ENCODE data around the gene MOBP. TPM values are rescaled to one million over a fixed set of nuclear protein-coding genes. Genes with fewer than 3 reads are reported as not detected.

Gene MOBP
- total and polyA plus RNA-seq, 2 of the 8 experiments (the other 6 are each of a cell fraction or from before 2014, with no cell fraction given): 0.06 to 0.50 TPM

DNA sequence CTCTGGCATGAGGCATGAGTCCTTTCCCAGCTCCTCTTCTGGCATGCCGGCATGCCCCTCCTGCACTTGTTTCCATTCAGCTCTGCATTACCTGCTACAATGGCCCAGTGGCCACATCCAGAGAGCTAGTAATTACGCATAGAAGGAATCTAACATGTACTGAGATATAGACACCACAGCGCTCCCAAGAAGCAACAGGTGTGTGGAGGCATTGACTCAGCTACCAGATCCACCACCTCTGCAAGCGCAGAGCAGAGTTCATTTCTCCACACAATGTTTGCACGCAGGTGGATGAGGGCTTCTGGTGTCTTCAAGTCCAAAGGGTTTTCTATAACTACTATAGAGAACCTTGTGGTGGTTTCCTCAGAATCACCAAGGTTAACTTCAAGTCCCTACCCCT, 4.2 kb downstream of the MOBP start (continued):
- TF ChIP-seq ATF2 (IDR thresholded peaks at IDR 0.05; ENCODE audit: low read length) (no peak), TCF12 (IDR thresholded peaks at IDR 0.05; ENCODE audit: low read depth, low read length) (no peak)

Measured in H1 (cell line).